GM18499 (cell line): Measurements from ENCODE around the gene MADCAM1.
"Not testable (repeated sequence)": the region's sequence is repeated elsewhere in the genome, so short reads cannot be mapped to it uniquely, and the experiment has no call there.

Source experiments
- ATAC-seq: cut with Tn5 transposase; IDR thresholded peaks from one replicate; pipeline ENCODE4 v1.9.1; 2021; ENCODE audit warnings: moderate number of reproducible peaks; ENCODE audit not compliant: insufficient read depth, unreplicated experiment

MADCAM1 gene

DNA sequence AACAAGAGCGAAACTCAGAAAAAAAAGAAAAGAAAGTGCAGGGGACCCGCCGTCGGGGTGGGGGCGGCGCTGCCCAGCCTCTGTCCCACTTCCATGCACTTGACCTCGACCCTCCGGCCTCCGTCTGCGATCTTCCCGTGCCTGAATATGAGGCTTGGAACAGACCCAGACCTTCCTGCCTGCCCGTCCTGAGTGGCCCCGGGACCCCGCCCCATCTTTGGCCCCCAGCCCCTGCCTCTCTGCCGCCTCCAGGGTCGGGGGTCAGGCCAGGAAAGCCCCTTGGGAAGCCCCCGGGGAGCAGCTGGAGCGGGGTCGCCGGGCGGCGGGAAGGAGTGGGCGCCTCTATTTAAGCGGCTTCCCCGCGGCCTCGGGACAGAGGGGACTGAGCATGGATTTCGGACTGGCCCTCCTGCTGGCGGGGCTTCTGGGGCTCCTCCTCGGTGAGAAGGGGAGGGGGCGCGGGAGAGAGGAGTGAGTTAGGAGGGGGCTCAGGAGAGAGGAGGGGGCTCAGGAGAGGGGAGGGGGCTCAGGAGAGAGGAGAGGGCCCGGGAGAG, at the start of gene MADCAM1:
Gene MADCAM1, plus strand, starts transcription at position 375 of the 554 bp plus-strand sequence. Its CDS starts 14 bp downstream, at position 389.
- no peak for ATAC-seq

DNA sequence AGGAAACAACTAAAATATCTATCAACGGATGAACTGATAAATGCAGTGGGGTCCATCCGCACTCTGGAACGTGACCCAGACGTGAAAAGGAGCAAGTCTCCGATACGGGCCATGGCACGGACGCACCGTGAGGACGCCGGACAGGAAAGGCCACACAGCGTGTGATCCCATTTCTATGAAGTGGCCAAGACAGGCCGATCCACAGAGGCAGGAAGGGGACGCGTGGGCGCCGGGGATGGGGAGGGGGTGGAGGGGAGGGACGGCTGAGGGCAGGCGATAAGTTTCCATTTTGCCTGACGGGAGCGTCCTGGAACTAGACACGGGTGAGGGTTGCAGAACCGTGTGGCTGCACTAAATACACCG, 49.2 kb upstream of the MADCAM1 start:
- no peak for ATAC-seq

DNA sequence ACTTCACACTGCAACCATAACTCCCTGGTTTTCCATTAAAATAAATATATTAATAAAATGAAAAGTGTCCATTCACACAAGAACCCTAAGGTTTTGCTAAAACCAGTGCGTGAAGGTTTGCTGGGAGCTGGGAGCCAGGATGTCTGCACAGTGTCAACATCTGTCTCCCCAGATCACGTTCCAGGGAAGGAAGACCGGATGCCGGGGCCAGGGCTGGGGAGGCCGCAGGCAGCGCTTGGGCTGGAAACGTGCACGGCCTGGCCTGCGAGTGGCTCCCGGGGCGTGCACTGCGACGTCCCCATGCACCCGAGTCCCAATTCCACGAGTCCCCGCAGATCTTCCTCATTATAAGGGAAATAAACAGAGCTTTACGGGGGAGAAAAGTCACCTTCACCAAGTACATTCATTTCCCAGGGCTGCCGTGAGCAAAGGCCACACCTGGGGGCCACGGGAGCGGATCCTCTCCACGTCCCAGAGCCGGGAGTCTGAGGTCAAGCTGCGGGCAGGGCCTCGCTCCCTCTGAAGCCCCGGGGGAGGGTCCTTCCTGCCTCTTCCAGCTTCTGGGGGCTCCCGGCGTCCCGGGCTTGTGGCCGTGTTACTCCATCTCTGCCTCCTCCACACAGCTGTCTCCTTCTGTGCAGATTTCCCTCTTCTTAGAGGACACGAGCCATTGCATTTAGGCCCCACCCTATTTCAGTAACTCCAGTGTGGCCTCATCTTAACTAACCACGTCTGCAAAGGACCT, 48.3 kb upstream of the MADCAM1 start:
- ATAC-seq: no peak

DNA sequence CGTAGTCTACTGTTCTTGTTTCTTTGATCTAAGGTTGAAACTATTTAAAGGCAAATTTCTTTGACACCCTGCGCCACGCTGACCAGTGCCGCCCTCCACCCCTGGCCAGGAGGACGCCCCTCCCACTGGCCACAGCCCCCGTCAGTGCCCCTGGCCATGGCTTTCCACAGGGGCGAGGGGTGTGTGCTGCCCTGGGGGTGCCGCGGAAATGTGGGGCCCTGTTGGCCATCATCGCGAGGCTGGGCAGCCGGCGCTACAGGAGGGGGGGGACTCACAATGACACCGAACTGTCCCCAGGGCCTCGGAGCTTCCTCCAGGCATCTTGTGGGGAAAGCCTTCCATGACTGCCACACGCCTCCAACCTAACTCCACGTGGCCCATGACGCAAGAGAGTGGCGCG, 46.4 kb upstream of the MADCAM1 start:
- no peak for ATAC-seq

DNA sequence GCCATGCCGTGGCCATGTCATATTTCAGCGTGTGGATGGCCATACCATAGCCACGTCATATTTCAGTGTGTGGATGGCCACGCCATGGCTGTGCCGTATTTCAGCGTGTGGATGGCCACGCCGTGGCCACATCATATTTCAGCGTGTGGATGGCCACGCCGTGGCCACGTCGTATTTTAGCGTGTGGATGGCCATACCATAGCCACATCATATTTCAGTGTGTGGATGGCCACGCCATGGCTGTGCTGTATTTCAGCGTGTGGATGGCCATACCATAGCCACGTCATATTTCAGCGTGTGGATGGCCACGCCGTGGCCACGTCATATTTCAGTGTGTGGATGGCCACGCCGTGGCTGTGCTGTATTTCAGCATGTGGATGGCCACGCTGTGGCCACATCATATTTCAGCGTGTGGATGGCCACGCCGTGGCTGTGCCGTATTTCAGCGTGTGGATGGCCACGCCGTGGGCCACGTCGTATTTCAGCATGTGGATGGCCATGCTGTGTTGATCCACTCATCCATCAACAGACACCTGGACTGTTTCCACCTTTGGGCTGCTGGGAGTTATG, 45.3 kb upstream of the MADCAM1 start:
- not testable (repeated sequence) for ATAC-seq

DNA sequence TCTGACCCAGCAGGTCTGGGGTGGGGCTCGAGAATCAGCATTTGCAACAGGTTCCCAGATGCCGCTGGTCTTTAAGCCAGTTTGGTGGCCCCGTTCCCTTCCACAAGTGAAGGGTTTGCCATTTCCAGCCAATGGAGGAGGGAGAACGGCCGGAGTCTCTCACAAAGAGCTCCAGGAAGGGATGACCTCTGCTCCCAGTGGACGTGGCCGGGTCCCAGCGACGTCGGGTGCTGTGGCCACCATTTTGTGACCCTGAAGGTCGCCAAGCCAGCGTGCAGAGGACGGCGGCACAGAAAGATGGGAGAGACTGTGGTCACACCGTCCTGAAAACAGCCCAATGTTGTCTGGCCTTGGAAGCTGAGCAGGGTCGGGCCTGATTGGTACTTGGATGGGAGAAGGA, 43.5 kb upstream of the MADCAM1 start:
- no peak for ATAC-seq

DNA sequence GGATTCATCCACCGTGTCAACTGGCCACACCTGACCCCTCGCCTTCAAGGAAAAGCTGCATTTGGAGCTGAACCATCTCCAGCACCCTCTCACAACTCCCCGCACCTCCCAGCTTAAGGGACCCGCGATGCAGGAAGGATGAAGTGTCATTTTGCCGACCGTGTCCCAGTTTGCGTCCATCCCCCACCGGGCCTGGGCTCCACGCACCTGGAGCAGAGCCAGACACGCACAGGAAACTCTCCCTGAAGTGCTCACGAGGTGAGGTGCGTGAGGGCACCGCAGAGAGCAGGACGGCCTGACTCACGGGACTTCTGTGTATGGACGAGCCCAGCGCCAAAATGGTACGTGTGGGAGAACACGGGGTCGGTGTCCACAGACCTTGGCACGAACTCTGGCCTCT, 42.7 kb upstream of the MADCAM1 start:
- no peak for ATAC-seq

DNA sequence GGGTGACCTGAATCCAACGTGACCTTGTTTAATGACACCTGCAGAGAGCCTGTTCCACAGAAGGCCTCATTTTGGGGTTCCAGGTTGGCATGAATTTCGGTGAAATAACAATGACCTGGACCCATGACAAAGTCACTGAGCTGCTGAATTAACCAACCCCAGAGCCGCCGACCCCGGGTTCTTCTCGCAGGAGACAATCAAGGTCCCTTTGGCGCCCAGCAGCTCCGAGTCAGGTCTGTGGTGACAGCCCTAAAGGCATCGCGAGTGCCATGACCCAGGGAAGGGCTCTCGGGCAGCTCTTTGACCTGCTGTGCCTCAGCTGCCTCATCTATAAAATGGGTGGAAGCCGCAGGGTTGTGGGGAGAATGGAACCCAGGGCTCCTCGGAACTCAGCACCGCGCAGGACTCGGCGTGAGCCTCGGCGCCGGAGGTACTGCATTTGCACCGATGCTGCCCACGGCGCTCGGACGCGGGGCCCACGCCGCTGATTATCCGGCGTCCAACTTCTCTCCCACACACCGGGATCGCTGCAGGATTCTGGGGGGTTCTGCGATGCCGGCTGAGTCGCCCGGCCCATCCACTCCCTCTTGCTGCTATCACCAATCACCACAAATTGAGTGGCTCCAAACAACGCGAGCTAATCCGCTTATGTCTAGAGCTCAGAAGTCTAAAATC, 41.1 kb upstream of the MADCAM1 start:
- ATAC-seq: no peak

DNA sequence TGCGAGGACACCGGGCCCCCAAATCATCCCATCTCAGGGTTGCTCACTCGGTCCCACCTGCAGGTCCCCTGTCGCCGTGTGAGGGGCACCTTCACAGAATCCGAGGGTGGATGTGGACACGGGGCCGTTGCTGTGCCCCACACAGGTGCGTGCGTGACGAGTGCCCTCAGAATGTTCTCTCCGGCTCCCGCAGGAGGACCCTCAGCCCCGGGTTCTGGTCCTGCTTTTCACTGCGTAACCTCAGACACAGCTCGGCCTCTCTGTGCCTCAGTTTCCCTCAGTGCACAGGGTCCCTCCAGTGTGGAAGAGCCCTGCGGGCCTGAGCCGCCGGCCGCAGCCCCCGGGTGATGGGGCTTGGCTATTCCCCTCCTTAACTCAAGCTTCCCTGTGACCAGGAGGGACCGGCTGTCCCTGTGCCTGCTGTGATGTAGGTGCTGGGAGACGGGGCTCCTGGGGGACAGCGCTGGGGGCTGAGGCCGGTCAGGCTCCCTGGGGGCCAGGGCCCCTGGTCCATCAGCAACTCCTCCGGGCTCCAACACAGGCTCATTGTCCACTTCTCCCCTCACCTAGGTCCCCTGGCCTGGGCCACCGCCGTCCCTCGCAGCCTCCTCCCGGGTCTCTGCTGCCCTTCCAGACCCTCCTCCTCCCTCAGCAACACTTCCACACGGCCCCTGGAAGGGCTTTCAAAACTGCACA, 40.3 kb upstream of the MADCAM1 start:
- ATAC-seq: no peak

DNA sequence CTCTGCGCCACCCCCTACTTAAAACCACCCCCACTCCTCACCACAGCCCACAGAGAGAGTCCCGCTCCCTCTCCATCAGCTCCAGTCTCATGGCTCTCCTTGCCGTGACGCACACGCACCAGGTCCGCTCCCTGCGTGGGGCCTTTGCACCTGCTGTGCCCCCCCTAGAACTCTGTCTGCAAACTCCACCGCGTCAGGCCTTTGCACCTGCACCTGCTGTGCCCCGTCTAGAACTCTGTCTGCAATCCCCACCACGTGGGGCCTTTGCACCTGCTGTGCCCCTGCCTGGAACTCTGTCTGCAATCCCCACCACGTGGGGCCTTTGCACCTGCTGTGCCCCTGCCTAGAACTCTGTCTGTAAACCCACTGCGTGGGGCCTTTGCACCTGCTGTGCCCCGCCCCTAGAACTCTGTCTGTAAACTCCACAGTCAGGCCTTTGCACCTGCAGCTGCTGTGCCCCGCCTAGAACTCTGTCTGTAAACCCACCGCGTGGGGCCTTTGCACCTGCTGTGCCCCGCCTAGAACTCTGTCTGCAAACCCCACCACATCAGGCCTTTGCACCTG, 39.7 kb upstream of the MADCAM1 start:
- no peak for ATAC-seq

DNA sequence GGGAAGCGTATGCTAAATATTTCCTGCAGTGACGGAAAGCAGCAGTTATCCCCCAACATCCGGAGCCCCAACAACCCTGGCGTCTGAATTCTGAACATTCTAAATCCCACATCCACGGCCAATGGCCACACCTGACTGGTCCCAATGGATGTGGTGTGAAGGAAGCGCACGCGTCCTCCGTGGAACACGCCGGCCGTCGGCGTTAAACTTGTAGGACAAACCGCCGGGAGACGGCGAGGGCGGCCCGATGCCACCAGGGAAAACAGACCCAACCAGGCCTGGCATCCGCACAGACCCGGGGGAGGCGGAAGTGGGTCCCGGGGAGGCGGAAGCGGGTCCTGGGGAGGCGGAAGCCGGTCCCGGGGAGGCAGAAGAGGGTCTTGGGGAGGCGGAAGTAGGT, 38.6 kb upstream of the MADCAM1 start:
- no peak for ATAC-seq

DNA sequence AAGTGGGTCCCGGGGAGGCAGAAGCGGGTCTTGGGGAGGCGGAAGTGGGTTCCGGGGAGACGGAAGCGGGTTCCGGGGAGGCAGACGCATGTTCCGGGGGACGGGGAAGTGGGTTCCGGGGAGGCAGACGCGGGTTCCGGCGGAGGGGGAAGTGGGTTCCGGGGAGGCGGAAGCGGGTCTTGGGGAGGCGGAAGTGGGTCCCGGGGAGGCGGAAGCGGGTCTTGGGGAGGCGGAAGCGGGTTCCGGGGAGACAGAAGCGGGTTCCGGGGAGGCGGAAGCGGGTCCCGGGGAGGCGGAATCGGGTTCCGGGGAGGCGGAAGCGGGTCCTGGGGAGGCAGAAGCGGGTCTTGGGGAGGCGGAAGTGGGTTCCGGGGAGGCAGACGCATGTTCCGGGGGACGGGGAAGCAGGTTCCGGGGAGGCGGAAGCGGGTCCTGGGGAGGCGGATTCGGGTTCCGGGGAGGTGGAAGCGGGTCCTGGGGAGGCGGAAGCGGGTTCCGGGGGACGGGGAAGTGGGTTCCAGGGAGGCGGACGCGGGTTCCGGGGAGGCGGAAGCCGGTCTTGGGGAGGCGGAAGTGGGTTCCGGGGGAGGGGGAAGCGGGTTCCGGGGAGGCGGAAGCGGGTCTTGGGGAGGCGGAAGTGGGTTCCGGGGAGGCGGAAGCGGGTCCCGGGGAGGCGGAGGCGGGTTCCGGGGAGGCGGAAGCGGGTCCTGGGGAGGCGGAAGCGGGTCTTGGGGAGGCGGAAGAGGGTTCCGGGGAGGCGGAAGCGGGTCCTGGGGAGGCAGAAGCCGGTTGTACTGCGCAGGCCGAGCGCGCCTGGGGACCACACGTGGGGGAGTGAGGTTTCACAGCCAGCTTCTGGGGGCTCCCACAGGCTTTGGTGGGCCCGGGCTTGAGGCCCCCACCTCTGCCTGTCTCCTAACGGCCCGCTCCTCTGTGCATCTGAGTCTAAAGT, 37.9 kb upstream of the MADCAM1 start:
- ATAC-seq: no peak

DNA sequence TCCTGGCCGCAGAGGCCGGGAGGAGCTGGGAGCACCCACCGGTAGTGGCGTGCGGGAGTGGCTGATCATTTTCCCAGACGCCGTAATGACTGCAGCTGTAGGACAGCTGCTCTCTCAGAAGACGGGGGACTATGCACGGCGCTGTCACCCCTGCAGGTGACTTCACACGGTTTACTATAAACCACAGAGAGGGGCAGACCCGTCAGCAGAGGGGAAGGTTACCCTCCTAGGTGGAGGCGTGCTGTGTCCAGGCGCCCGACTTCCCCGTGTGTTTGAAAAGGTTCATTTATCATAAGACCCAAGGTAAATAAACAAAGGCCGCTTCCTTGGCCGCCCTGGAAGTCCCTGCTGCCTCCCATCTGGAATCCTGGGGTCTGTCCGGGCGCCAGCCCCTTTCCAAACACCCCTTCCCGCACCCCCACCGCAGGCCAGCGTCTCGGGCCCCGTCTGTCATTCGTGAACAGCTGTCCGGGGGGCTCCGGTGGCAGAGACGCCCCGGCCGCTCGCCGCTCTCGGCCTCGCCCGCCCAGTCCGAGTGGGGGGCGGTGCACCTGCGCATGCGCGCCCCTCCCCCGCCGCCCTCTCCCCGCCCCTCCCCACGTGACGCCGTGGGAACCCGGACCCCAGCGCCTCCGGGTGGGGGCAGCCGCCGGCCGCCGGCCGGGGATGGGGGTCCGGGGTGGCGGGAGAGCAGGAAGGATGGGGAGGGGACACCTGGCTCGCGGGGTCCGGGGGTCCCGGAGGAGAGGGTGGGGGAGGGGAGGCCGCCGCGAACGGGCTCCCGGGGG, 36.4 kb upstream of the MADCAM1 start:
- ATAC-seq: no peak

DNA sequence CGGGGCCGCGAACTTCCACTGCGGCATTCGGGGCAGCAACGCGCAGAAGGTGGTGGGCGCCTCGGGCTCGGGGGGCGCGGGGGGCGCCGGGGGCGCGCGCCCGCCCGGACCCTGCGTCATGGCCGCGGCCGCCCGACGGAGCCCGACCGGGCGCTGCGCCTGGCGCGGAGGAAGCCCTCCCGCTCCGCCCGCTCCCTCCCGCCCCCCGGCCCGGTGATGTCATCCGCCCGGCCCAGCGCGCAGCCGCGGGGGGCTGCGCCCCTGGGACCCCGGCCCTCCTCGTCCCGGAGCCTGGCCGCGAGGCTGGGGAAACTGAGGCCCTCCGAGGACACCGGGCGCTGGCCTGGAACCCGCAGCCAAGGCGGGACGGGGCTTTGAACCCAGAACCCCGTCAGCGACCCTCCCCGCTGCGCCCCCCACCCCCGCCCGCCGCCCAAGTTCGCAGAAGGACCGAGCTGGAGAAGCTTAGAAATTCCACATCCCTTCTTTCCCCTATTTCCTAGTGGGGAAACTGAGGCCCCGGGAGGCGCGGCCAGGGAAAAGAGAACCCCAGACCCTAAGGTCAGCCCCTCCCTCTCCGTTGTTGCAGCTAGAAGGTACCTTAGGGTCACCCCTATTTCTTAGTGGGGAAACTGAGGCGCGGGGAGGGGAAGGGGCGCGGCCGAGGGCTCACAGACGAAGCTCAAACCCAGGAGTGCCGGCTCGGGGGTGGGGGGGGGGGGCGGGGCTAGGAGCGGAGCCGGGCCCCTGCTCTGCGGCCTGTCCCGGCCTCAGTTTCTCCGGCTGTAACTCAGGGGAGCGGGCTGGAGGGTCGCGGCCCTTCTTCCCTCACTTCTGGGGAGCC, 35.2 kb upstream of the MADCAM1 start, which contains the start of gene SHC2:
Gene SHC2, minus strand, starts transcription at position 157 of the 844 bp plus-strand sequence. Its CDS starts 37 bp downstream, at position 120.
- no peak for ATAC-seq

DNA sequence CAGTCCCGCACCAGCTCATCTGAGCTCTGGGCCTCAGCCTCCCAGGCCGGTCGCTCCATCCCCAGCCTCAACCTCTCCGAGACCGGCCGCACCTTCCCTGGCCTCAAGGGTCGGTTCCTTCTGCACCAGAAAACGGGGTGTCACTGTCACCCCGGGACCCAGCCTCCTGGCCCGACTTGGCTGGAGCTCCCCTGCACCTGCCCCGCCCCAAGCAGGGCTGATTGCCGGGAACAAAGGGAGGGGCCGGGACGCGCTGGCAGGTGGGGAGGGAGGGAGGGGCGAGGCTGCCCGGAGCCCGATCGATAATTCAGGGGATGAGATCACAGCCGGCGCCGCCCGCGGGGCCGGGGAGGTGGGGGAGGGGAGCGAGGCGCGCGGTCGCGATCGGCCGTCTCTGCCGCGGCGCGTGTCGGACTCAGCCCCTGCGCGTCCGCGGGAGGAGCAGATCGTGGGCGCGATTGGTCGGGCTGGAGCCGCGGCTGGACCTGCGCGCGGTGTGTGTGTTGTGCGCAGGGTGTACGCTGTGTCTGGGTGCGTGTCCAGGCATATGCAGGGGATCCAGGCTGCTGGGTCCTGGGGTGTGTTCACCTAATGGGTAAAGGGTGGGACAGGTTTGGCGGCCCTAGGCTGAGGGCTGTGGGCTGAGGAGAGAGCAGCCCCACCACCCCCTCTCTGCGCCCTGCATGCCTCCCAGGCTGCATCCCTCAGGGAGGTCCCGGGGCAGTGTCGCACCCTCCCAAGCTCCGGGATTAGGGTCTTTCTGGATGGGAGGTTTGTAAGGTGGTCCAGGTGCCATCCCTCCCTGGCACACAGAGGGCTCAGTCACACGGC, 34.4 kb upstream of the MADCAM1 start:
- ATAC-seq: no peak

DNA sequence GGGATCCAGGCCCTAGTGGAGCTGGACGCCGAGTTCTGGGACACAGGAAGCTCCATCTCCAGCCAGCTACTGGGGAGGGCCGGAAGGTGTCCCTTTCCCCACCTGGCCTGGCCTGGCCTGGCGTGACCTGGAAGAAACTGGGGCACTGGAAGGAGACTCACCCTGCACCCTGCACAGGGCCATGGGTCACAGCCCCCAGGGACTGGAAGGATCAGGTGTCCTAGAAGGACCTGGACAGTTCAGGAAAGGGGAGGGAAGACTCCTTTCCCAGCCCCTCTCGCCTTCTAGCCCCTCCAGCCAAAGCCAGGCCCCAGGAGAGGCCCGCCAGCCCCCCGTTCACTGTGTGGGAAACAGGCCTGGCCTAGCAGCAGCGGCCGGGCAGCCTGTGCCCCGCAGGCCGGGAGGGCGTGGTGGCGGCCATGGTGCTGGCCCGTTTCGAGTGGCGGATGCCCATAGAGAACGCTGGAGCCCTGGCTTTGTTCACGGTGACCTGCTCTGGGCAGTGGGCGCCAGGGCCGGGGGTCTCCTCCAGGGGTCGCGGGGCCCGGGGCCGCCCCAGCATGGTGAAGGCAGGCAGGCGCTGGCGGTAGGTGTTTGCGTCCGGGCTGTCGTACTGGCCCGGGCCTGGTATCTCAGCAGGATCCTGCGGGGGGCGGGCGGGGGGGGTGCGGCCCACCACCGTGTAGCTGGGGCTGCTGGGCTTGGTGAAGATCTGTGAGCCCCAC, 32.6 kb upstream of the MADCAM1 start:
- no peak for ATAC-seq
